Aorta (tissue), 5 donors: Measurements from ENCODE around the gene SLC9A7. TPM values are rescaled to one million over a fixed set of nuclear protein-coding genes. Genes with fewer than 3 reads are reported as not detected.

Experiments
- ATAC-seq: fragments of 200-7000 bp; cut with Tn5 transposase; one replicate; pipeline ENCODE4 v1.9.1; 2022; ENCODE audit warnings: moderate library complexity; ENCODE audit not compliant: low FRiP score
- DNase-seq, 2 donors: peaks; one replicate each; pipeline ENCODE4 v3.0.0-alpha.2; 2020
- H3K27ac ChIP-seq, 2 donors: one replicate each; pipeline ENCODE4 v1.5.1; 2013; ENCODE audit warnings: low read length in 2 of 2, mild to moderate bottlenecking in 2 of 2, moderate library complexity in 2 of 2, control low read depth in 1 of 2, inconsistent platforms in 1 of 2, low read depth in 1 of 2
- H3K27me3 ChIP-seq, 2 donors: one replicate each; pipeline ENCODE4 v1.6.1; 2013; ENCODE audit warnings: control low read depth in 1 of 2, low read length in 1 of 2, mild to moderate bottlenecking in 1 of 2, moderate library complexity in 1 of 2; ENCODE audit not compliant: insufficient read depth in 2 of 2, control insufficient read depth in 1 of 2
- H3K36me3 ChIP-seq, 2 donors: one replicate each; pipeline ENCODE4 v1.6.1; 2013; ENCODE audit warnings: control low read depth in 1 of 2, low read length in 1 of 2, mild to moderate bottlenecking in 1 of 2; ENCODE audit not compliant: insufficient read depth in 2 of 2, control insufficient read depth in 1 of 2
- H3K4me1 ChIP-seq, 2 donors: one replicate each; pipeline ENCODE4 v1.6.1; 2013; ENCODE audit warnings: low read length in 2 of 2, control low read depth in 1 of 2, mild to moderate bottlenecking in 1 of 2, moderate library complexity in 1 of 2; ENCODE audit not compliant: insufficient read depth in 2 of 2, control insufficient read depth in 1 of 2
- H3K4me3 ChIP-seq, 2 donors: one replicate each; pipeline ENCODE4 v1.5.1; 2013; ENCODE audit warnings: low read length in 2 of 2, control low read depth in 1 of 2, mild to moderate bottlenecking in 1 of 2
- H3K9me3 ChIP-seq: one replicate; pipeline ENCODE4 v1.6.1; 2013; ENCODE audit warnings: mild to moderate bottlenecking, low read length; ENCODE audit not compliant: control insufficient read depth
- WGBS, 2 donors: extraction: QIAGEN DNeasy Blood & Tissue Kit; methylation state at CpG; one replicate each; pipeline ENCODE4 v1.1.7; 2013; 5-methylcytosine and 5-hydroxymethylcytosine counted together
- intact Hi-C, 2 donors: fragments of 100-400 bp; cut with DNase I; formaldehyde crosslinking; loops; one replicate each; pipeline versions ENCODE4 v1.14.2 to v1.15.0; 2022
- polyA plus RNA-seq, 2 donors: library from polyadenylated mRNA; stranded (reverse); fragments of 200-250 nt; gene quantifications; one replicate each; pipeline ENCODE4 v1.2.3, GENCODE V29; 2013
- total RNA-seq, 2 donors: library from RNA; stranded (reverse); fragmentation: NEBNext Ultra II Directional; extraction: Animal tissue kit (Norgen Biotek cat#: 25700); gene quantifications; one replicate each; pipeline ENCODE4 v1.2.1, GENCODE V29; 2021
- donor health status: healthy with polysubstance abuse.
- donor health status: Bipolar disorder and iron deficiency.
- donor health status: DM: no; HTN: no; CAD: no.
- donor health status: DM: no; HTN: no; CAD: no.
- donor health status: DM: yes; HTN: yes; CAD: no.

SLC9A7 gene
- total and polyA plus RNA-seq, 4 donors, result 0.33 to 3.0 (median 1.4) TPM

GRCh38 chrX:46637938-46638337 is 121.0 kb downstream of the SLC9A7 start:
- no peaks in the 10 kb centered on the region for H3K36me3 ChIP-seq
- H3K4me3 ChIP-seq, result no peak overlapping the region
- no peaks in the 10 kb centered on the region for H3K27me3 ChIP-seq
- H3K4me1 ChIP-seq, result no peaks in the 10 kb centered on the region
- DNase-seq (no peak), ATAC-seq (no peak)
- intact Hi-C loops, result loop anchor here (5.0 to 10.0 kb wide), 2 partner anchors 63 to 66 kb away; partner anchors contain the start of gene CHST7 (in 2 of the 2)
- 47 to 88% methylated on average over 2 of the region's 2 CpGs for WGBS, 2 donors
- no peak overlapping the region for H3K27ac ChIP-seq
- H3K9me3 ChIP-seq, result no peaks in the 10 kb centered on the region

- Histone ChIP-seq H3K9me3 (no peaks in the 10 kb centered on the region), H3K36me3 (no peaks in the 10 kb centered on the region), H3K4me1 (no peaks in the 10 kb centered on the region), H3K27ac (no peak overlapping the region), H3K4me3 (no peak overlapping the region), H3K27me3 (no peaks in the 10 kb centered on the region)
- DNase-seq (no peak), ATAC-seq (no peak)
- intact Hi-C loops, result loop anchor here (5.0 to 10.0 kb wide), 2 partner anchors 61 to 64 kb away; partner anchors contain the start of gene CHST7 (in 2 of the 2)
- WGBS, 2 donors, result 80 to 93% methylated on average over 6 of the region's 6 CpGs
These were observed 122.7 kb downstream of the SLC9A7 start for GRCh38 chrX:46636223-46636622.

GRCh38 chrX:46635186-46635585 is 123.7 kb downstream of the SLC9A7 start:
- intact Hi-C loops, result loop anchor here (5.0 to 10.0 kb wide), 2 partner anchors 60 to 63 kb away; partner anchors contain the start of gene CHST7 (in 2 of the 2)
- WGBS, 2 donors, result 56 to 96% methylated on average over 2 of the region's 2 CpGs
- H3K27me3 ChIP-seq, result no peaks in the 10 kb centered on the region

GRCh38 chrX:46634577-46634976 is 124.3 kb downstream of the SLC9A7 start:
- ATAC-seq (no peak), DNase-seq (no peak)
- no peaks in the 10 kb centered on the region for H3K4me1 ChIP-seq
- no peaks in the 10 kb centered on the region for H3K36me3 ChIP-seq
- H3K9me3 ChIP-seq, result no peaks in the 10 kb centered on the region
- no peak overlapping the region for H3K4me3 ChIP-seq
- intact Hi-C loops, result loop anchor here in 1 of 2 donors (10.0 kb wide), 1 partner anchor 60 kb away; the partner anchor contains the start of gene CHST7
- H3K27me3 ChIP-seq, result no peaks in the 10 kb centered on the region
- WGBS, 2 donors, result 69 to 78% methylated on average over 3 of the region's 3 CpGs
- no peak overlapping the region for H3K27ac ChIP-seq

More at GRCh38 chrX:46635186-46635585, 123.7 kb downstream of the SLC9A7 start:
- Histone ChIP-seq H3K36me3 (no peaks in the 10 kb centered on the region), H3K27ac (no peak overlapping the region), H3K4me1 (no peaks in the 10 kb centered on the region), H3K4me3 (no peak overlapping the region), H3K9me3 (no peaks in the 10 kb centered on the region)
- no peak for DNase-seq
- no peak for ATAC-seq

- 53 to 100% methylated on average over 1 of the region's 1 CpG for WGBS, 2 donors
- intact Hi-C loops, result loop anchor here in 1 of 2 donors (10.0 kb wide), 1 partner anchor 55 kb away; the partner anchor contains the start of gene CHST7
- Histone ChIP-seq H3K36me3 (no peaks in the 10 kb centered on the region), H3K27me3 (no peaks in the 10 kb centered on the region), H3K4me1 (no peaks in the 10 kb centered on the region), H3K4me3 (no peak overlapping the region), H3K27ac (no peak overlapping the region), H3K9me3 (no peaks in the 10 kb centered on the region)
- ATAC-seq (no peak), DNase-seq (no peak)
These were observed 128.8 kb downstream of the SLC9A7 start for GRCh38 chrX:46630141-46630540.

GRCh38 chrX:46628460-46629371 is 130.2 kb downstream of the SLC9A7 start:
- DNase-seq (peak in 1 of 2 donors; percentile 55), ATAC-seq (peak; percentile 72)
- Histone ChIP-seq H3K36me3 (no peaks in the 10 kb centered on the region), H3K4me1 (no peaks in the 10 kb centered on the region), H3K27ac (no peak overlapping the region), H3K9me3 (no peaks in the 10 kb centered on the region), H3K27me3 (no peaks in the 10 kb centered on the region), H3K4me3 (no peak overlapping the region)
- WGBS, 2 donors, result 48 to 61% methylated on average over 6 of the region's 6 CpGs
- intact Hi-C loops, result no loop called here

GRCh38 chrX:46627711-46628419 is 131.1 kb downstream of the SLC9A7 start:
- no peaks in the 10 kb centered on the region for H3K27me3 ChIP-seq
- no peak overlapping the region for H3K4me3 ChIP-seq
- no peak for DNase-seq
- no peaks in the 10 kb centered on the region for H3K4me1 ChIP-seq
- 63 to 73% methylated on average over 10 of the region's 10 CpGs for WGBS, 2 donors
- ATAC-seq, result no peak
- no peak overlapping the region for H3K27ac ChIP-seq
- H3K9me3 ChIP-seq, result no peaks in the 10 kb centered on the region
- H3K36me3 ChIP-seq, result no peaks in the 10 kb centered on the region
- intact Hi-C loops, result no loop called here

- ATAC-seq (no peak), DNase-seq (no peak)
- H3K4me3 ChIP-seq, result no peak overlapping the region
- 82 to 94% methylated on average over 4 of the region's 4 CpGs for WGBS, 2 donors
- H3K4me1 ChIP-seq, result no peaks in the 10 kb centered on the region
- H3K9me3 ChIP-seq, result no peaks in the 10 kb centered on the region
- H3K27ac ChIP-seq, result no peak overlapping the region
- intact Hi-C loops, result no loop called here
- H3K36me3 ChIP-seq, result no peaks in the 10 kb centered on the region
- H3K27me3 ChIP-seq, result no peaks in the 10 kb centered on the region
These were observed 131.9 kb downstream of the SLC9A7 start for GRCh38 chrX:46627062-46627461.
